Stimulated activated CD8-positive, alpha-beta memory T cell treated with anti-CD3 and anti-CD28 coated beads, Interleukin-7, amount 100 ng/mL, for 4 hours (primary cell): ENCODE measurements around the gene CRTC1.

Experiments used
- DNase-seq, 2 donors: peaks; one replicate each; pipeline ENCODE4 v3.0.0-alpha.2; 2020; ENCODE audit warnings: low read depth in 2 of 2

CRTC1 gene

GRCh38 chr19:18745931-18746330 is 62.5 kb downstream of the CRTC1 start:
- DNase-seq = no peak

DNA sequence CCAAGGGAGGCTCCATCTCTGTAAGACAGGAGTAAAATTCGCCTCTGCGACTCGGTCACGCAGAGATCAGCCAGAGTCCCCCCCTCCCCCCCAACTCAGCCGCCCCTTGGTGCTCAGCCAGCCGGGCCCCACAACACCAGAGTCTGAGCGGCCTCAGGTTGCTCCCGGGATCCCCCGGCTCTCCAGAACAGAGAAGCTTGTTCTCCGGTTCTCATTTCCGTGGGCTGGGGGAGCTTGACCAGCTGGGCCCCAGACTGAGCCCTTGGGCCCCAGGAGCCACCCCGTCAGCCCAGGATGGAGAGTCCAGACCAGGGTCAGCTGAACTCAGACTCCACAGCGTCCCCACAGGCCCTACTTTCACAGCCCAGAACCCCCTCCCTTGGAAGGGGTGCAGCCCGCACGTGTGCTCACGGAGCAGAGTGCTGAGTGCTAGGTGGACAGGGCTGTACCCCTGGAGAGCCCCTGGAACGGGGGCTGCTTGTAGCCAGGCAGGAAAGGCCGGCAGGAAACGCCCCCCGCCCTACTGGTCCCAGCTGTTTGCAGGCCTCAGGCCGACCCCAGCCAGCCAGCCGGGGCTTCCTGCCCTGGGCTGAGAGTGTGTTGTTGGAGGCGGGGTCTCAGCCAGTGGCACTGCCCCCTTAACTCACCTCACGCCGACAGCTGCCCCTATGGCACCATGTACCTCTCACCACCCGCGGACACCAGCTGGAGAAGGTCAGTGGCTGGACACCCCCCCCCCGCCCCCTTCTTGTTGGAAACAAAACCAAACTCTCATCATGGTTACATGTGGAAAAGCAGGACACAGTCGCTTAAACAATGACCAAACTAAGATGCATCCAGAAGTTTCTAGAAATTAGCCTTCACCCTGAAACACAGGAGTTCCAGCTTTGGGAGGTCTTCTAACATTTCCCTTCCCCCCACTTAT is 63.2 kb downstream of the CRTC1 start:
- DNase-seq = no peak

- DNase-seq = no peak
These were observed 66.1 kb downstream of the CRTC1 start for GRCh38 chr19:18749362-18750231.

GRCh38 chr19:18750295-18750970 is 67.0 kb downstream of the CRTC1 start:
- DNase-seq = no peak

GRCh38 chr19:18751571-18751970 is 68.1 kb downstream of the CRTC1 start:
- no peak for DNase-seq

- DNase-seq = no peak
These were observed 71.0 kb downstream of the CRTC1 start for GRCh38 chr19:18754501-18754900.

DNA sequence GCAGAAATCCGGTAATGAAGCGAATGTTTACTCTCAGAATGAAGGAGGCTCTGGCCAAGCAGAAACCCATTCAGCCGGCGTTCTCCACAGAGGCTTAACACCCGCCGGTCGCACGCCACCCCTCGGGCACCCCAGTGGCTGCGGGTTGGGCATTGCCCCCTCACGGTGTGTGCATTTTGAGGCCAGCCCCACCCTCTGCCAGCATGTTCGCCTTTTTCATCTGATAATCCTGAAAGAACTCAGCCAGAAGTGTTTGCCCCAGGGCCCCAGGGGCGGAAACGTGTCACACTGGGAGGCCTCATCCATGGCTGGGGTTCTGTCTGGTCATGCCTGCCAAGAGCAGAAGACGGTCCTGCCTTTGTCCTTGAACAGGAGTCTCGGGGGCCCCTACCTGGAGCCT is 73.4 kb downstream of the CRTC1 start:
- no peak for DNase-seq

DNA sequence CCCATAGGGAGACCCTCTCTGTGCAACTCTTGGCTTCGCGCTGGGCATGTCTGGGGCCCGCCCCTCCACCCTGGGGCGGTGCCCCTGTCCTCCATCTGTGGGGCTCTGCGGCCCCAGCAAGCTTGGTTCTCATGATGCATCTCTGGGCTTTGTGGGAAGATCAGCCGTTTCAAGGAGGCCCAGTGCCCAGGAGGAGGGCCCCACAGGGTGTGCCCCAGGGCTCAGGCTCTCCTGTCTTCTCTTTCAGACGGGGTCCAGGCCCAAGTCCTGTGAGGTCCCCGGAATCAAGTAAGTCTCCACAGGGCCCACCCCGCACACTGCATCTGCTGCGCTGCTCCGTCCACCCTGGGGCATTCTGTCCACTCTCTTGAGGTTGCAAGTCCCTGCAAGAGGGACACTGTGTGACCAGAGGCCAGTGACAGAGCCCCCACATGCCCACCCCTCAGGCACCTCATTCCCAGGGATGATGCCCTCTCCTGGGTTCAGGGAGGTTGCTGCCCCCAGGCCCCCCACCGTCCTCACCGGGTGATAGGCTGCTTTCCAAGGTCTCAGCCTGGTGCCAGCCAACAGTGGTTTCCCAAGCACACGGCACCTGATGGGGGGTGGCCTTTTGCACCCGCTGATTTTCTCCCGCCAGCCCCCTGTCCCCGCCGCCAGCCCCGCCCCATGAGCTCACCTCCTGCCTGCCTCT is 76.0 kb downstream of the CRTC1 start:
- no peak for DNase-seq

DNA sequence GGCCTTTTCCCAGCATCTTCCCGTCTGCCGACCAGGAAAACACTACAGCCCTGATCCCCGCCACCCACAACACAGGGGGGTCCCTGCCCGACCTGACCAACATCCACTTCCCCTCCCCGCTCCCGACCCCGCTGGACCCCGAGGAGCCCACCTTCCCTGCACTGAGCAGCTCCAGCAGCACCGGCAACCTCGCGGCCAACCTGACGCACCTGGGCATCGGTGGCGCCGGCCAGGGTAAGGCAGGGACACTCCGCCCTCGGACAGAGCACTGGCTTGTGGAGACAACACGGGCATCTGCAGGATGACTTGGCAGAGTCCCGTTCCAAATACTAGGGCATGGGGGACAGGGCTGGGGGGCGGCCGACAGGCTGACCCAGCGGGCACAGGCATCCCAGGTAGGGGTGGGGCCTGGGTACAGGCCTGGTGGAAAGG is 76.5 kb downstream of the CRTC1 start:
- DNase-seq = no peak

DNA sequence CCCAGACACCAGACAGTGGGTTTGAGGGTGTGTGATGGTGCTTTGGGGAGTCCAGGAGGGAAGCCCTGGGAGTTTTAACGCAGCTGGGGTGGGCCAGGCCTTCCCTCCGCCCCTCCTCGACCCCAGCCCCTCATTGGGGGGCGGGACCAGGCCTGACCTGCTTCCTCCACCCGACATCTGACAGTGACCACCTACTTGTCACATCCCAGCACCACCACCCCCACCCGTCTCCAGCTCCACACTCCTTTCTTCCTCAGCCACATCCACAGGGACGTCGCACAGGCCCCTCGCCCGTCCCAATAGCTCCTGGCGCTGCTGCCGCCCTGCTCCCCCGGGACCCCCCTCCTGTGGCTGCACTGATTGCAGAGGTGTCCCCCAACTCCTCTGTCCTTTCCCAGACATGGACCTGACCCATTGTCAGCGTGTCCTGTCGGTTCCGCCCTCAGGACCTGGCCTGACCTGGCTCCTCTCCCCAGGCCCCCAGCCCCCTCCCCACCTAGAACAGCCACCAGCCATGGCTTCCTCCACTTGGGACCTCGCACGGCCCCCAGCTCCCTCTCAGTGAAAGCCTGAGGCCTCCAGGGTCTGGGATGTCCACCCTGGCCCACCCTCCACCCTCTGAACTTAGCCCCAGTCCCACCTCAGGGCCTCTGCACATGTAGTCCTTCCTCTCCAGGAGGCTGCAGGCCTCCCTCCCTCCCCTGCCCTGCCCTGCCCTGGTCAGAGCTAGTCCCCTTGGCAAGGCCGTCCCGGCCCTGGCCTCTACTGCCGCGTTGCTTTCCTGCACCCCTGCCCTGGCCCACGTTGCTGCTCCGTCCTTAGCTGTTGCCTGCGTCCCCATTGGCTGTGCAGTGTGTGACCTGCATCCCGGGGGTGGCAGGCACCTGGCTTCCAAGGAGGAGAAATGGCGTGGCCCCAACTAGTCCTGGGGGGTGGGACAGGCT is 77.2 kb downstream of the CRTC1 start:
- DNase-seq = no peak

DNA sequence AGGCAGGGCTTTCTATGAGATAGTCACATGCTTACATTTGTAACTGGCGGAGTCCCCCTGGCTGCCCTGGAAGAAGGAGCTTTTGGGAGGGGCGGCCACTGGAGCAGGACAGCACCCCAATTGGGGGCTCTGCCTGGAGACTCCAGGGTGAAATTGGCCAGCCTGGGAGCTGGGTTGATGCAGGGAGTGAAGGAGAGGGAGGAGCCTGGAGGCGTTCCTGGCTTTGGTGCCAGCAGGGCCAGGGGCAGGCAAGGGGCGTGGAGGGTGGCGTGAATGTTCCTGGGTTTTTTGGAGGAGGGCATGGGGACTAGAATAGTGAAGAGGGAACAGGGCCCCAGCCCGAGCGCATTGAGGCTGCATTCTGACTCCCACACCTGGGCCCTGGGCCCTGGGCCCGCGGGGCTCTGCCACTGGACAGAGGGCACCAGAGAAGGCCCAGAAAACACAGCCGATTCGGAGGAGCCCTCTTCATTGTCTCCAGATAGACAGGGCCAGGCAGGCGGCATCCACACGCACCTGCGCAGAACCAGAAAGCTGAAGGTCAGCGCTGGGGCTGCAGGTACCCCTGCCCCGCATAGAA is 78.1 kb downstream of the CRTC1 start:
- DNase-seq = no peak

GRCh38 chr19:18762125-18763023 is 78.9 kb downstream of the CRTC1 start:
- DNase-seq = no peak

DNA sequence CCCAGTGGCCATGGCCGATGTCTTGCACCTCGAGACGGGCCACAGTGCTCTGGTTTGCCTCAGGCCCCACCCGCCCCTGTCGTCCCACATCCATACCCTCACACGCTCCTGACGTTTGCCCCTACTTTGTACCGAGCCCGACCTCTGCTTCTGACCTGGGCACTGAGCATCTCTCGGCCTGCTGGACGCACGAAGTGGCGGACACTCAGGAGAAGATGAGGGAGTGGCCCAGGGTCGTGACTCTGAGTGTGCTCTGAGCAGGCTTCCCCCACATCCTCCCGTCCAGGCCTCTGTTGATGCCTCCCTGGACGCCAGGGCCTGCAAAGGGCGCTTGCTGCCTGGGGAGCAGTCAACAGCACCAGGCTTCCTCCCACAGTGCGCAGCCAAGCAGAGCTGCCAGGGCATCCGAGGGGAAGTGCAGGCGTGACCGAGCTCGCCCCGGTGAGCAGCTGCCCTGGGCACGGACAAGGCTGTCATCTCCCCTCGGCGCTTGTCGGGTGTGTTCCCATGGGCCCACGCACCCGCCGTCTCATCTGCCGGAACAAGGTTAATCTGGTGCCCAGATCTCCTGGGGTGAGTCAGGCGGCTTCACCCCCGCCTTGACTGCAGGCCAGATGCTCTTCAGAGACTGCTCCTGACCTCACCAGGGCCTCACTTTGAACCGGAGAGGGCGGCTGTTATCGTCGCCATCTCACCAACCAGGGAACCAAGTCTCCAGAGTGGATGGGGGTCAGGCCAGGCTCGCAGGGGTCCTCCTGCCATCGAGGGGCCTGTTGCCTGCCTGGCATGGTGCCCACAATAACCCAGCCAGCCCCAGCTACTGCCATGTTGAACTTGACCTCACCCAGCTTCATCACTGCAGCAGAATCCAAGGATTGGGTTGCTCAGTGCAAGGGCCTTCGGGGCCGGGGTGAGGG is 80.5 kb downstream of the CRTC1 start:
- DNase-seq = no peak

DNA sequence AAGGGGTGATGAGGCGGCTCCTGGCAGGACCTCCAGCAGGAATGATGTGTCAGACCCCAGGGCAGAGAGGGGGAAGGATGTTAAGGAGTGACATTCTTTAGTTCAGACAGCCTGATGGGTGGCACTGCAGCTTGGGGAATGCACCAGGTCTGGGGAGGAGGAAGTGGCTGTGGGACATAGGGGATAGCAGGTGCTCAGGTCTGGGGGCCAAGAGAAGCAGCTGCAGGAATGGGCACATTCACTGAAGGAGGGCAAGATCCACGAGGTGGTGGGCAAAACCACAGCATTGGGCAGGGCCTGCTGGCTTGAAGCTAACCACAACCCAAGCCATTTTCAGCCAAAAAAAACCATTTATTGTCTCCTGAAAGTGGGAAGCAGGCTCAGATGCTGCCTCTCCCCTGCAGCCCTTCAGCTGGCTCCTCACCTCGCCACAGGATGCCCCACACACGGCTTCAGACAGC is 81.1 kb downstream of the CRTC1 start:
- no peak for DNase-seq

GRCh38 chr19:18765224-18765623 is 81.7 kb downstream of the CRTC1 start:
- no peak for DNase-seq

- DNase-seq = no peak
These were observed 84.7 kb downstream of the CRTC1 start for GRCh38 chr19:18768046-18768771.
